K562 (cell line): ENCODE data around the gene CNMD.

Source experiments
- ATF2 ChIP-seq: sonication (generic); formaldehyde crosslinking; IDR thresholded peaks from 2 replicates; pipeline ENCODE4 v1.8.1; 2022; ENCODE audit warnings: missing genetic modification reagents
- BCLAF1 ChIP-seq, 2 experiments: fragments of 450-650 bp in 1 of 2; IDR thresholded peaks; 2 replicates each; pipeline ENCODE4 v1.6.1; 2011 to 2017; ENCODE audit warnings: low read depth in 2 of 2, antibody characterized with exemption in 1 of 2, borderline replicate concordance in 1 of 2, low read length in 1 of 2, mild to moderate bottlenecking in 1 of 2, mixed read lengths in 1 of 2; ENCODE audit not compliant: control insufficient read depth in 1 of 2
- CTCF ChIP-seq, 3 experiments: IDR thresholded peaks in 2 of 3; conservative IDR thresholded peaks in 1 of 3; 2 replicates each; pipeline ENCODE4 v1.5.1; 2011 to 2012; ENCODE audit warnings: low read length in 3 of 3, mild to moderate bottlenecking in 3 of 3, control low read depth in 2 of 3, improper control_type of control experiment in 1 of 3, inconsistent platforms in 1 of 3, low read depth in 1 of 3, mixed read lengths in 1 of 3, moderate library complexity in 1 of 3; ENCODE audit not compliant: insufficient read depth in 2 of 3
- EZH2 ChIP-seq: IDR thresholded peaks from 2 replicates; pipeline ENCODE4 v1.6.1; 2012; ENCODE audit warnings: low read depth, mild to moderate bottlenecking, inconsistent platforms, low read length, borderline replicate concordance
- NR2C2 ChIP-seq, 2 experiments: fragments of 200-800 bp in 1 of 2; sonication (Bioruptor generic) in 1 of 2; sonication (generic) in 1 of 2; formaldehyde crosslinking in 1 of 2; IDR thresholded peaks; 2 replicates each; pipeline versions ENCODE4 v1.6.1 to v1.8.0; 2016 to 2022; ENCODE audit warnings: mild to moderate bottlenecking in 1 of 2, missing compliant biosample characterization in 1 of 2, missing genetic modification characterization in 1 of 2, missing genetic modification reagents in 1 of 2
- POLR2A ChIP-seq: fragments of 450-650 bp; conservative IDR thresholded peaks from 2 replicates; pipeline ENCODE4 v1.6.1; 2016
- PRPF4 ChIP-seq: fragments of 200-400 bp; formaldehyde crosslinking; IDR thresholded peaks from one replicate; pipeline ENCODE4 v1.6.1; 2017; ENCODE audit warnings: low read length, low read depth, mild to moderate bottlenecking; ENCODE audit not compliant: insufficient read depth, poor library complexity, severe bottlenecking
- RERE ChIP-seq: sonication (generic); formaldehyde crosslinking; IDR thresholded peaks from 2 replicates; pipeline ENCODE4 v1.8.0; 2023; ENCODE audit warnings: missing genetic modification reagents, mild to moderate bottlenecking, borderline replicate concordance
- SMARCA5 ChIP-seq: fragments of 450-650 bp; IDR thresholded peaks from 2 replicates; pipeline ENCODE4 v1.6.1; 2016
- SP1 ChIP-seq: sonication (generic); formaldehyde crosslinking; IDR thresholded peaks from 2 replicates; pipeline ENCODE4 v1.8.1; 2022; ENCODE audit warnings: mild to moderate bottlenecking, missing genetic modification reagents
- TEAD2 ChIP-seq: fragments of 450-650 bp; IDR thresholded peaks from 2 replicates; pipeline ENCODE4 v1.6.1; 2016; ENCODE audit warnings: missing genetic modification characterization, control low read depth, missing compliant biosample characterization
- ZNF830 ChIP-seq: fragments of 250-450 bp; sonication (Bioruptor Pico); IDR thresholded peaks from 2 replicates; pipeline ENCODE4 v1.5.0; 2021; ENCODE audit warnings: mild to moderate bottlenecking

- TF ChIP-seq SMARCA5, result no peak
- TF ChIP-seq BCLAF1 (IDR thresholded peaks at IDR 0.05; ENCODE audit: borderline replicate concordance in 1 of 2, control insufficient read depth in 1 of 2, low read depth in 2 of 2, low read length in 1 of 2), result no peak
- TF ChIP-seq NR2C2 (CRISPR knock-in tag; IDR thresholded peaks at IDR 0.05), result no peak
- TF ChIP-seq NR2C2 (tag; IDR thresholded peaks at IDR 0.05), result no peak
- TF ChIP-seq RERE, result no peak
- TF ChIP-seq POLR2A, result no peak
- TF ChIP-seq PRPF4, result no peak
- TF ChIP-seq CTCF (IDR thresholded peaks at IDR 0.05 in 2 of 3, conservative IDR thresholded peaks at IDR 0.05 in 1 of 3; ENCODE audit: insufficient read depth in 2 of 3, low read depth in 1 of 3, low read length in 3 of 3), result no peak
- TF ChIP-seq EZH2, result no peak
- no peak for TF ChIP-seq SP1 (CRISPR knock-in tag)
- no peak for TF ChIP-seq ZNF830 (CRISPR knock-in tag)
- TF ChIP-seq TEAD2 (tag), result no peak
- no peak for TF ChIP-seq ATF2
Measured at GRCh38 chr13:52701728-52702465, 37.7 kb downstream of the CNMD start.
